A549 (cell line): ENCODE measurements around the gene SGCE.

Experiments
- ATOH8 ChIP-seq: fragments of 250-450 bp; sonication (Bioruptor Pico); IDR thresholded peaks from 2 replicates; pipeline ENCODE4 v1.5.0; 2020; ENCODE audit warnings: low read depth, mild to moderate bottlenecking, moderate library complexity
- EHMT2 ChIP-seq: fragments of 200-600 bp; sonication (generic); IDR thresholded peaks from 2 replicates; pipeline ENCODE4 v1.6.1; 2016; ENCODE audit warnings: antibody characterized with exemption, low read depth, mild to moderate bottlenecking, moderate library complexity
- FOSL2 ChIP-seq, 2 experiments: fragments of 450-650 bp in 1 of 2; fragments of >200 bp in 1 of 2; sonication (Bioruptor Twin) in 1 of 2; formaldehyde crosslinking; IDR thresholded peaks; 2 replicates each; pipeline versions ENCODE4 v1.5.0 to v1.6.1; 2016 to 2020; ENCODE audit warnings: mild to moderate bottlenecking in 1 of 2, moderate library complexity in 1 of 2
- HEYL ChIP-seq: fragments of 250-450 bp; sonication (Bioruptor Pico); IDR thresholded peaks from 2 replicates; pipeline ENCODE4 v1.8.0; 2021; ENCODE audit warnings: mild to moderate bottlenecking, moderate library complexity
- JUNB ChIP-seq: fragments of >200 bp; sonication (Bioruptor Twin); formaldehyde crosslinking; IDR thresholded peaks from 2 replicates; pipeline ENCODE4 v1.6.1; 2016
- KDM1A ChIP-seq: fragments of 200-600 bp; sonication (generic); IDR thresholded peaks from 2 replicates; pipeline ENCODE4 v1.6.1; 2016; ENCODE audit warnings: low read depth, mild to moderate bottlenecking
- POLR2A ChIP-seq: IDR thresholded peaks from 2 replicates; pipeline ENCODE4 v1.6.1; 2012; ENCODE audit warnings: mild to moderate bottlenecking, low read length
- RFX5 ChIP-seq: fragments of 450-650 bp; IDR thresholded peaks from 2 replicates; pipeline ENCODE4 v1.7.1; 2014; ENCODE audit warnings: antibody characterized with exemption, mild to moderate bottlenecking, moderate library complexity
- TF ChIP-seq, protein P1 (sequence below): fragments of >200 bp; sonication (Bioruptor Twin); formaldehyde crosslinking; IDR thresholded peaks from 3 replicates; pipeline ENCODE4 v1.5.1; 2016

- TF ChIP-seq, protein P1, sequence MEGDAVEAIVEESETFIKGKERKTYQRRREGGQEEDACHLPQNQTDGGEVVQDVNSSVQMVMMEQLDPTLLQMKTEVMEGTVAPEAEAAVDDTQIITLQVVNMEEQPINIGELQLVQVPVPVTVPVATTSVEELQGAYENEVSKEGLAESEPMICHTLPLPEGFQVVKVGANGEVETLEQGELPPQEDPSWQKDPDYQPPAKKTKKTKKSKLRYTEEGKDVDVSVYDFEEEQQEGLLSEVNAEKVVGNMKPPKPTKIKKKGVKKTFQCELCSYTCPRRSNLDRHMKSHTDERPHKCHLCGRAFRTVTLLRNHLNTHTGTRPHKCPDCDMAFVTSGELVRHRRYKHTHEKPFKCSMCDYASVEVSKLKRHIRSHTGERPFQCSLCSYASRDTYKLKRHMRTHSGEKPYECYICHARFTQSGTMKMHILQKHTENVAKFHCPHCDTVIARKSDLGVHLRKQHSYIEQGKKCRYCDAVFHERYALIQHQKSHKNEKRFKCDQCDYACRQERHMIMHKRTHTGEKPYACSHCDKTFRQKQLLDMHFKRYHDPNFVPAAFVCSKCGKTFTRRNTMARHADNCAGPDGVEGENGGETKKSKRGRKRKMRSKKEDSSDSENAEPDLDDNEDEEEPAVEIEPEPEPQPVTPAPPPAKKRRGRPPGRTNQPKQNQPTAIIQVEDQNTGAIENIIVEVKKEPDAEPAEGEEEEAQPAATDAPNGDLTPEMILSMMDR = no peak
- TF ChIP-seq FOSL2 (IDR thresholded peaks at IDR 0.05) = no peak
- TF ChIP-seq FOSL2 (CRISPR knock-in tag; IDR thresholded peaks at IDR 0.05) = no peak
- TF ChIP-seq JUNB = no peak
- no peak for TF ChIP-seq KDM1A
- no peak for TF ChIP-seq HEYL (CRISPR knock-in tag)
- TF ChIP-seq RFX5 = no peak
- TF ChIP-seq ATOH8 (CRISPR knock-in tag) = no peak
- TF ChIP-seq POLR2A = no peak
- TF ChIP-seq EHMT2 = no peak
These were observed 78.6 kb downstream of the SGCE start for GRCh38 chr7:94577357-94577756.
